ENCODE data around the gene MAN1C1.

The MAN1C1 gene

GRCh38 chr1:25808481-25809244 lies 192.1 kb downstream of the MAN1C1 start:
- no peak for DNase-seq

GRCh38 chr1:25809283-25809926 lies 192.8 kb downstream of the MAN1C1 start:
- DNase-seq: no peak

- DNase-seq: no peak
Measured at GRCh38 chr1:25809929-25810328, 193.3 kb downstream of the MAN1C1 start.

GRCh38 chr1:25810341-25811299 lies 194.0 kb downstream of the MAN1C1 start:
- DNase-seq: peak; percentile 82

GRCh38 chr1:25811384-25812082 lies 194.9 kb downstream of the MAN1C1 start:
- DNase-seq: no peak

GRCh38 chr1:25813071-25813733 lies 196.6 kb downstream of the MAN1C1 start:
- DNase-seq: no peak

- DNase-seq: no peak
Measured at GRCh38 chr1:25813734-25814471, 197.3 kb downstream of the MAN1C1 start.

GRCh38 chr1:25814549-25815087 lies 198.0 kb downstream of the MAN1C1 start:
- DNase-seq: no peak

GRCh38 chr1:25815208-25816111 lies 198.9 kb downstream of the MAN1C1 start:
- DNase-seq: no peak

- DNase-seq: no peak
Measured at GRCh38 chr1:25816112-25816718, 199.6 kb downstream of the MAN1C1 start.

- no peak for DNase-seq
Measured at GRCh38 chr1:25817840-25818501, 201.4 kb downstream of the MAN1C1 start.

GRCh38 chr1:25818569-25818968 lies 202.0 kb downstream of the MAN1C1 start:
- no peak for DNase-seq

- peak; percentile 92 for DNase-seq
Measured at GRCh38 chr1:25819491-25820246, 203.1 kb downstream of the MAN1C1 start, which contains the start of gene MTFR1L. Gene MTFR1L (plus strand): TSS chr1:25819954. CDS start chr1:25823105, 3,151 bp downstream.

GRCh38 chr1:25820247-25821111 lies 203.9 kb downstream of the MAN1C1 start:
- DNase-seq: peak; percentile 62

GRCh38 chr1:25821112-25821476 lies 204.5 kb downstream of the MAN1C1 start:
- no peak for DNase-seq

- DNase-seq: no peak
Measured at GRCh38 chr1:25821630-25822091, 205.1 kb downstream of the MAN1C1 start.

- no peak for DNase-seq
Measured at GRCh38 chr1:25825605-25826004, 209.0 kb downstream of the MAN1C1 start.

Measured in activated CD4-positive, alpha-beta T cell treated with anti-CD3 and anti-CD28 coated beads, Interleukin-2, amount 50 U/mL, for 1 hour (primary cell).